ENCODE measurements around the gene GALNS. TPM values are rescaled to one million over a fixed set of nuclear protein-coding genes. Genes with fewer than 3 reads are reported as not detected.
A peak's percentile ranks its signal among the peaks of the same experiment; 100 is the strongest.

Gene GALNS
- total and polyA plus RNA-seq, 2 of the 13 experiments (the other 11 are each of a cell fraction or from before 2014, with no cell fraction given): 9.2 to 9.8 TPM

DNA sequence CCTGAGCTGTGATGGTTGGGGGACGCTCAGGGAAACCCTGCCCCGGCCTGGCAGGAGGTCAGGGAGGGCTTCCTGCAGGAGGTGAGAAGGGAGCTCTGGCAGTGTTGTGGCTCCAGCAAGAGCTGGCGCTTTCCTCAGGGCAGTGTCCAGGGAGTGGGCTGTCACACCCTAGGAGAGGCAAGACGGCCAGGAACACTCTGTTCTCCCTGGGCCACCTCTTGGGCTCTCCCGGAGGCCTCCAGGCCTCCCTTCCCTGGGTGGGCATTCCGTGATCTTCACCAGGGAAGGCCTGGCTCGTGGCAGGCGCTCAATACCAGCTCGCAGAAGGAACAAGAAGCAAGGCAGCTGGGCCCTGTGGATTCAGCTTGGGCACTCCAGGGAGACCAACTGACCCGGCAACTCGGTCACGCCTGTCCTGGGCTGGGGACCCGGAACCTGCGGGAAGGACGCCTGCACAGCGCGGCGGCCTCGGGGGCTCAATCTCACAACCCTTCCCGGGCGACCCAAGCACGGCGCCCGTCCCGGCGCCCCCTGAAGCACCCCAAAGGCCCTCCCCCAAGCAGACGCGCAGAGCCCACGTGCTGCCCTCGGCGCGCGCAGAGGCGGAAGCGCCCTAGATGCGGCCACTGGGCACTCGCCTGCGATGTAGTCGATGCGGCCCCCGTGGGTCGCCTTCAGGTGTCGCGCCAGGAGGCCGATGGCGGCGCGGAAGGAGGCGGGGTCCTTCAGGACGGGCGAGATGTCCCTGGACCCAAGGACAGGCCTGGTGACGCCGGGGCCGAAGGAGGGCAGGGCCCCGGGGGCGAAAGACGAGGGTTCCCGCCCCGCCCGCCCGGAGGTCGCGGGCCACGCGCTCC is 45.6 kb downstream of the GALNS start (continued):
- TF ChIP-seq, protein P1, sequence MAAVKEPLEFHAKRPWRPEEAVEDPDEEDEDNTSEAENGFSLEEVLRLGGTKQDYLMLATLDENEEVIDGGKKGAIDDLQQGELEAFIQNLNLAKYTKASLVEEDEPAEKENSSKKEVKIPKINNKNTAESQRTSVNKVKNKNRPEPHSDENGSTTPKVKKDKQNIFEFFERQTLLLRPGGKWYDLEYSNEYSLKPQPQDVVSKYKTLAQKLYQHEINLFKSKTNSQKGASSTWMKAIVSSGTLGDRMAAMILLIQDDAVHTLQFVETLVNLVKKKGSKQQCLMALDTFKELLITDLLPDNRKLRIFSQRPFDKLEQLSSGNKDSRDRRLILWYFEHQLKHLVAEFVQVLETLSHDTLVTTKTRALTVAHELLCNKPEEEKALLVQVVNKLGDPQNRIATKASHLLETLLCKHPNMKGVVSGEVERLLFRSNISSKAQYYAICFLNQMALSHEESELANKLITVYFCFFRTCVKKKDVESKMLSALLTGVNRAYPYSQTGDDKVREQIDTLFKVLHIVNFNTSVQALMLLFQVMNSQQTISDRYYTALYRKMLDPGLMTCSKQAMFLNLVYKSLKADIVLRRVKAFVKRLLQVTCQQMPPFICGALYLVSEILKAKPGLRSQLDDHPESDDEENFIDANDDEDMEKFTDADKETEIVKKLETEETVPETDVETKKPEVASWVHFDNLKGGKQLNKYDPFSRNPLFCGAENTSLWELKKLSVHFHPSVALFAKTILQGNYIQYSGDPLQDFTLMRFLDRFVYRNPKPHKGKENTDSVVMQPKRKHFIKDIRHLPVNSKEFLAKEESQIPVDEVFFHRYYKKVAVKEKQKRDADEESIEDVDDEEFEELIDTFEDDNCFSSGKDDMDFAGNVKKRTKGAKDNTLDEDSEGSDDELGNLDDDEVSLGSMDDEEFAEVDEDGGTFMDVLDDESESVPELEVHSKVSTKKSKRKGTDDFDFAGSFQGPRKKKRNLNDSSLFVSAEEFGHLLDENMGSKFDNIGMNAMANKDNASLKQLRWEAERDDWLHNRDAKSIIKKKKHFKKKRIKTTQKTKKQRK (IDR thresholded peaks at IDR 0.05; ENCODE audit: low read length): no peak
- TF ChIP-seq SIX1 (CRISPR knock-in tag; IDR thresholded peaks at IDR 0.05; ENCODE audit: borderline replicate concordance) (no peak), ZNF230 (CRISPR knock-in tag; IDR thresholded peaks at IDR 0.05) (peak; percentile 98; the same call in 1 of the 2 replicates), ZNF660 (CRISPR knock-in tag; IDR thresholded peaks at IDR 0.05; ENCODE audit: borderline replicate concordance, low read depth) (peak; percentile 62; the same call in 1 of the 2 replicates), KDM5A (IDR thresholded peaks at IDR 0.05; ENCODE audit: borderline replicate concordance, low read length) (no peak; the same call in 1 of the 2 replicates), PHB2 (IDR thresholded peaks at IDR 0.05; ENCODE audit: partially characterized antibody) (no peak), U2AF1 (optimal IDR thresholded peaks at IDR 0.05; ENCODE audit: low read depth, low read length) (no peak), ISL2 (CRISPR knock-in tag; IDR thresholded peaks at IDR 0.05) (no peak), ZNF724P (CRISPR knock-in tag; IDR thresholded peaks at IDR 0.05; ENCODE audit: borderline replicate concordance) (peak; percentile 88), MIXL1 (CRISPR knock-in tag; IDR thresholded peaks at IDR 0.05) (no peak), HES4 (CRISPR knock-in tag; IDR thresholded peaks at IDR 0.05; ENCODE audit: borderline replicate concordance) (peak; percentile 62), SALL1 (CRISPR knock-in tag; IDR thresholded peaks at IDR 0.05) (peak; percentile 69; the same call in 1 of the 2 replicates), ZSCAN9 (CRISPR knock-in tag; IDR thresholded peaks at IDR 0.05; ENCODE audit: borderline replicate concordance) (no peak; the same call in 1 of the 2 replicates)
- TF ChIP-seq, protein P2, sequence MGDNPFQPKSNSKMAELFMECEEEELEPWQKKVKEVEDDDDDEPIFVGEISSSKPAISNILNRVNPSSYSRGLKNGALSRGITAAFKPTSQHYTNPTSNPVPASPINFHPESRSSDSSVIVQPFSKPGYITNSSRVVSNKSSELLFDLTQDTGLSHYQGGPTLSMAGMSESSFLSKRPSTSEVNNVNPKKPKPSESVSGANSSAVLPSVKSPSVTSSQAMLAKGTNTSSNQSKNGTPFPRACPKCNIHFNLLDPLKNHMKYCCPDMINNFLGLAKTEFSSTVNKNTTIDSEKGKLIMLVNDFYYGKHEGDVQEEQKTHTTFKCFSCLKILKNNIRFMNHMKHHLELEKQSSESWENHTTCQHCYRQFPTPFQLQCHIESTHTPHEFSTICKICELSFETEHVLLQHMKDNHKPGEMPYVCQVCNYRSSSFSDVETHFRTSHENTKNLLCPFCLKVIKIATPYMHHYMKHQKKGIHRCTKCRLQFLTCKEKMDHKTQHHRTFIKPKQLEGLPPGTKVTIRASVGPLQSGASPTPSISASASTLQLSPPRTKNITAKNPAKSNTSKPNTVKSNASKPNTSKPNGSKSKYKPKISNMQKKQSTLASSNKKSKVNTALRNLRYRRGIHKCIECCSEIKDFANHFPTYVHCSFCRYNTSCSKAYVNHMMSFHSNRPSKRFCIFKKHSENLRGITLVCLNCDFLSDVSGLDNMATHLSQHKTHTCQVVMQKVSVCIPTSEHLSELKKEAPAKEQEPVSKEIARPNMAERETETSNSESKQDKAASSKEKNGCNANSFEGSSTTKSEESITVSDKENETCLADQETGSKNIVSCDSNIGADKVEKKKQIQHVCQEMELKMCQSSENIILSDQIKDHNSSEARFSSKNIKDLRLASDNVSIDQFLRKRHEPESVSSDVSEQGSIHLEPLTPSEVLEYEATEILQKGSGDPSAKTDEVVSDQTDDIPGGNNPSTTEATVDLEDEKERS (CRISPR knock-in tag; IDR thresholded peaks at IDR 0.05): no peak
- TF ChIP-seq, protein P3, sequence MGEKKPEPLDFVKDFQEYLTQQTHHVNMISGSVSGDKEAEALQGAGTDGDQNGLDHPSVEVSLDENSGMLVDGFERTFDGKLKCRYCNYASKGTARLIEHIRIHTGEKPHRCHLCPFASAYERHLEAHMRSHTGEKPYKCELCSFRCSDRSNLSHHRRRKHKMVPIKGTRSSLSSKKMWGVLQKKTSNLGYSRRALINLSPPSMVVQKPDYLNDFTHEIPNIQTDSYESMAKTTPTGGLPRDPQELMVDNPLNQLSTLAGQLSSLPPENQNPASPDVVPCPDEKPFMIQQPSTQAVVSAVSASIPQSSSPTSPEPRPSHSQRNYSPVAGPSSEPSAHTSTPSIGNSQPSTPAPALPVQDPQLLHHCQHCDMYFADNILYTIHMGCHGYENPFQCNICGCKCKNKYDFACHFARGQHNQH (CRISPR knock-in tag; IDR thresholded peaks at IDR 0.05): no peak; the same call in 1 of the 2 replicates
- TF ChIP-seq, protein P4, sequence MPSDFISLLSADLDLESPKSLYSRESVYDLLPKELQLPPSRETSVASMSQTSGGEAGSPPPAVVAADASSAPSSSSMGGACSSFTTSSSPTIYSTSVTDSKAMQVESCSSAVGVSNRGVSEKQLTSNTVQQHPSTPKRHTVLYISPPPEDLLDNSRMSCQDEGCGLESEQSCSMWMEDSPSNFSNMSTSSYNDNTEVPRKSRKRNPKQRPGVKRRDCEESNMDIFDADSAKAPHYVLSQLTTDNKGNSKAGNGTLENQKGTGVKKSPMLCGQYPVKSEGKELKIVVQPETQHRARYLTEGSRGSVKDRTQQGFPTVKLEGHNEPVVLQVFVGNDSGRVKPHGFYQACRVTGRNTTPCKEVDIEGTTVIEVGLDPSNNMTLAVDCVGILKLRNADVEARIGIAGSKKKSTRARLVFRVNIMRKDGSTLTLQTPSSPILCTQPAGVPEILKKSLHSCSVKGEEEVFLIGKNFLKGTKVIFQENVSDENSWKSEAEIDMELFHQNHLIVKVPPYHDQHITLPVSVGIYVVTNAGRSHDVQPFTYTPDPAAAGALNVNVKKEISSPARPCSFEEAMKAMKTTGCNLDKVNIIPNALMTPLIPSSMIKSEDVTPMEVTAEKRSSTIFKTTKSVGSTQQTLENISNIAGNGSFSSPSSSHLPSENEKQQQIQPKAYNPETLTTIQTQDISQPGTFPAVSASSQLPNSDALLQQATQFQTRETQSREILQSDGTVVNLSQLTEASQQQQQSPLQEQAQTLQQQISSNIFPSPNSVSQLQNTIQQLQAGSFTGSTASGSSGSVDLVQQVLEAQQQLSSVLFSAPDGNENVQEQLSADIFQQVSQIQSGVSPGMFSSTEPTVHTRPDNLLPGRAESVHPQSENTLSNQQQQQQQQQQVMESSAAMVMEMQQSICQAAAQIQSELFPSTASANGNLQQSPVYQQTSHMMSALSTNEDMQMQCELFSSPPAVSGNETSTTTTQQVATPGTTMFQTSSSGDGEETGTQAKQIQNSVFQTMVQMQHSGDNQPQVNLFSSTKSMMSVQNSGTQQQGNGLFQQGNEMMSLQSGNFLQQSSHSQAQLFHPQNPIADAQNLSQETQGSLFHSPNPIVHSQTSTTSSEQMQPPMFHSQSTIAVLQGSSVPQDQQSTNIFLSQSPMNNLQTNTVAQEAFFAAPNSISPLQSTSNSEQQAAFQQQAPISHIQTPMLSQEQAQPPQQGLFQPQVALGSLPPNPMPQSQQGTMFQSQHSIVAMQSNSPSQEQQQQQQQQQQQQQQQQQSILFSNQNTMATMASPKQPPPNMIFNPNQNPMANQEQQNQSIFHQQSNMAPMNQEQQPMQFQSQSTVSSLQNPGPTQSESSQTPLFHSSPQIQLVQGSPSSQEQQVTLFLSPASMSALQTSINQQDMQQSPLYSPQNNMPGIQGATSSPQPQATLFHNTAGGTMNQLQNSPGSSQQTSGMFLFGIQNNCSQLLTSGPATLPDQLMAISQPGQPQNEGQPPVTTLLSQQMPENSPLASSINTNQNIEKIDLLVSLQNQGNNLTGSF (CRISPR knock-in tag; IDR thresholded peaks at IDR 0.05): peak; percentile 35; the same call in 1 of the 2 replicates
